Loucy (cell line): ENCODE results near the gene RXRA.

Experiments used
- CTCF ChIP-seq: fragments of 200-600 bp; sonication (generic); conservative IDR thresholded peaks from 2 replicates; pipeline ENCODE4 v1.5.1; 2014; ENCODE audit warnings: mild to moderate bottlenecking, antibody characterized with exemption, low read length
- EZH2phosphoT487 ChIP-seq: fragments of 200-600 bp; IDR thresholded peaks from 2 replicates; pipeline ENCODE4 v1.6.1; 2018; ENCODE audit warnings: antibody characterized with exemption, mild to moderate bottlenecking, moderate library complexity, borderline replicate concordance

- TF ChIP-seq CTCF (no peak), EZH2phosphoT487 (no peak)
Observed at GRCh38 chr9:134396258-134396742, 70.0 kb downstream of the RXRA start.
